ENCODE measurements around the gene VPREB3.

GRCh38 chr22:23781065-23781464 is 26.8 kb upstream of the VPREB3 start:
- TF ChIP-seq CTCF (conservative IDR thresholded peaks at IDR 0.05) (no peak), ZFX (IDR thresholded peaks at IDR 0.05) (no peak)
